NCI-H2227 (cell line): ENCODE measurements around the gene C5orf46.
"Not testable (repeated sequence)": the region's sequence is repeated elsewhere in the genome, so short reads cannot be mapped to it uniquely, and the experiment has no call there.

Experiments used
- DNase-seq: peaks from one replicate; lab custom pipeline; 2025; ENCODE audit not compliant: unreplicated experiment; lab: John Stamatoyannopoulos, UW

Gene C5orf46

GRCh38 chr5:147895864-147896263, 10.5 kb downstream of the C5orf46 start:
- DNase-seq: no peak

- no peak for DNase-seq
These were observed 12.5 kb downstream of the C5orf46 start for GRCh38 chr5:147893820-147894219.

- no peak for DNase-seq
These were observed 13.5 kb downstream of the C5orf46 start for GRCh38 chr5:147892696-147893296.

GRCh38 chr5:147887930-147888329, 18.4 kb downstream of the C5orf46 start:
- DNase-seq: no peak

- DNase-seq: peak; percentile 3
These were observed 19.2 kb downstream of the C5orf46 start for GRCh38 chr5:147887026-147887627.

GRCh38 chr5:147882586-147883313, 23.6 kb downstream of the C5orf46 start:
- no peak for DNase-seq

GRCh38 chr5:147880487-147880886, 25.9 kb downstream of the C5orf46 start:
- no peak for DNase-seq

GRCh38 chr5:147879784-147880183, 26.6 kb downstream of the C5orf46 start:
- no peak for DNase-seq

- no peak for DNase-seq
These were observed 28.1 kb downstream of the C5orf46 start, which contains the start of gene SCGB3A2 for GRCh38 chr5:147878066-147878759. Gene SCGB3A2, plus strand, starts transcription at chr5:147878711. Its CDS starts 93 bp downstream, at chr5:147878804.

GRCh38 chr5:147876626-147877025, 29.7 kb downstream of the C5orf46 start:
- no peak for DNase-seq

GRCh38 chr5:147876141-147876540, 30.2 kb downstream of the C5orf46 start:
- no peak for DNase-seq

- DNase-seq: no peak
These were observed 31.4 kb downstream of the C5orf46 start for GRCh38 chr5:147874910-147875367.

GRCh38 chr5:147874118-147874875, 32.0 kb downstream of the C5orf46 start:
- not testable (repeated sequence) for DNase-seq

- not testable (repeated sequence) for DNase-seq
These were observed 33.4 kb downstream of the C5orf46 start for GRCh38 chr5:147872744-147873435.

- DNase-seq: not testable (repeated sequence)
These were observed 34.3 kb downstream of the C5orf46 start for GRCh38 chr5:147871980-147872549.

- not testable (repeated sequence) for DNase-seq
These were observed 36.4 kb downstream of the C5orf46 start for GRCh38 chr5:147869892-147870291.

- no peak for DNase-seq
These were observed 37.2 kb downstream of the C5orf46 start for GRCh38 chr5:147869112-147869511.

GRCh38 chr5:147863454-147864158, 42.7 kb downstream of the C5orf46 start:
- DNase-seq: no peak

- no peak for DNase-seq
These were observed 45.7 kb downstream of the C5orf46 start for GRCh38 chr5:147860641-147861025.
